Stimulated activated CD4-positive, alpha-beta T cell treated with anti-CD3 and anti-CD28 coated beads, Interleukin-15, amount 100 ng/mL, for 1 hour (primary cell): ENCODE results near the gene PSMA4.
"Not testable (repeated sequence)": the region's sequence is repeated elsewhere in the genome, so short reads cannot be mapped to it uniquely, and the experiment has no call there.

ENCODE experiments used
- DNase-seq, 2 donors: peaks; one replicate each; pipeline ENCODE4 v3.0.0-alpha.2; 2020; ENCODE audit warnings: low read depth in 1 of 2, low spot score in 1 of 2

PSMA4 gene

DNA sequence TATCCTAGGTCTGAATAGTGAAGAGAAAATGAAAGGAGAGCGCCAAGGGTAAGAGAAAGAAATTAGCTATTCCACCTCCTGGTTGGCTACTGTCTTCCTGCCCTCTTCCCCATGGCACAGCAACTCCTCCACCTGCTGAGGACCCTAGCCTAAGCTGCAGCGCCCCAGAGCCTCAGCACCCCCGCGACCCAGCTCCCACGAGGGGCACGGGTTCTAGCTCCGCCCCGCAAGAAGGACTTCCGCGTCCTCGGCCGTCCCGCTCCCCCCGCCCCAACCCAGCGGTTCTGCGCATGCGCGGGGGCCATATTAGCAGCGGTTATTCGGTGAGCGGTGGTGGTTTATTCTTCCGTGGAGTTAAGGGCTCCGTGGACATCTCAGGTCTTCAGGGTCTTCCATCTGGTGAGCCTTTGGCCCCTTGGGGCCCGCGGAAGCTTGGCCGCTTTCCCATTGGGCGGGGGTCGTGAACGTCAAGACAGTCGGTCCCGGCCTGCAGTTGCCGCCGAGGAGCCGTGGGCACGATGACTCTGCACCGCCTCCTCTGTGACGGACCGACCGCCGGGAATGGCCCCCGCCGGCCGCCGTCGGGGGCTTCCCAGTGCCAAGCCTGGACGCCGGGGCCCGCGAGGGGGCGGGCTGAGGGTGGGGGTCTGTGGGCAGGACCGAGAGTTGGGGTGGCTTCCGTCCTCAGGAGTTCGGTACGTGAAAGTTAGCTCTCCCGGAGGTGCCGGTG is at the start of gene PSMA4:
TSS of gene PSMA4 (plus strand) at position 304 of the 730 bp plus-strand sequence. CDS start 1,484 bp downstream, outside the sequence.
- peak; percentile 91 to 93 for DNase-seq

DNA sequence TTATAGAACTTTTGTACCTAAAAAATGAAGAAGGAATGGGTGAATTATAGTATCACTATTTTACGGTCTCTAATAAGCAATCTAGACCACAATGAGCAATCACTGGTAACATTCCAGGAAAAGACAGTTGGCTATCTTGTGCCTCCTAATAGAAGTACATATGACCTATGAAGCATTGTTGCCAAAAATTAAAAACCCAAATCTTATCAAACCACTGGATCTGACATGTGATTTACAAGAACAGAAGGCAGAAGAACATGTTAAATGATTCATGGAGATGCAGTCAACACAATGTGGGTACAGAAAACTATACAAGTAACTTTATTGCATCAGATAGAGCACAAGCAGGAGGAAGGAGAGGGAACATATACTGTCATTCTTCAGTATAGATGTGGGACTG is 47.4 kb upstream of the PSMA4 start:
- DNase-seq = no peak

DNA sequence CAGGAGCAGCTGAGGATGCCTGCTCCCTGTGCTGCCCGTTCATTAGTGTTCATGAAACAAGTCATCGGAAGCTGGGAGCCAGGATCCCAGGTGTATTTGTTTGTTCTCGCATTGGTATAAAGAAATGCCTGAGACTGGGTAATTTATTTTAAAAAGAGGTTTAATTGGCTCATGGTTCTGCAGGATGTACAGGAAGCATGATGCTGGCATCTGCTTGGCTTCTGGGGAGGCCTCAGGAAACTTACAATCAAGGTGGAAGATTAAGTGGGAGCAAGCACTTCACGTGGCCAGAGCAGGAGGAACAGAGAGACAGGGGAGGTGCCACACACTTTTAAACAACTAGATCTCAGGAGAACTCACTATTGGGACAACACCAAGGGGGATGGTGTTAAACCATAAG is 38.4 kb upstream of the PSMA4 start:
- DNase-seq = no peak

DNA sequence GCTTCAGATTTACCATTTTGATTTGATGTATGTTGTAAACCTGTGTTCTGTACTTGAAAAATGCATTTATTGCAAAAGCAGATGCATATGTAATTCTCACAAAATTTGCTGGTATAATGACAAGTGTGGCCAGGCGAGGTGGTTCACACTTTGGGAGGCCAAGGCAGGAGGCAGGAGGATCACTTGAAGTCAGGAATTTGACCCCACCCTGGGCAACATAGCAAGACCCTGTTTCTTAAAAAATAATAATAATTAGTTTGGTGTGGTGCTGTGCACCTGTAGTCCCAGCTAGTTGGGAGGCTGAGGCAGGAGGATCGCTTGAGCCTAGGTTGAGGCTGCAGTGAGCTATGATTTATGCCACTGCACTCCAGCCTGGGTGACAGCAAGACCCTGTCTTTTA is 37.6 kb upstream of the PSMA4 start:
- DNase-seq = no peak

DNA sequence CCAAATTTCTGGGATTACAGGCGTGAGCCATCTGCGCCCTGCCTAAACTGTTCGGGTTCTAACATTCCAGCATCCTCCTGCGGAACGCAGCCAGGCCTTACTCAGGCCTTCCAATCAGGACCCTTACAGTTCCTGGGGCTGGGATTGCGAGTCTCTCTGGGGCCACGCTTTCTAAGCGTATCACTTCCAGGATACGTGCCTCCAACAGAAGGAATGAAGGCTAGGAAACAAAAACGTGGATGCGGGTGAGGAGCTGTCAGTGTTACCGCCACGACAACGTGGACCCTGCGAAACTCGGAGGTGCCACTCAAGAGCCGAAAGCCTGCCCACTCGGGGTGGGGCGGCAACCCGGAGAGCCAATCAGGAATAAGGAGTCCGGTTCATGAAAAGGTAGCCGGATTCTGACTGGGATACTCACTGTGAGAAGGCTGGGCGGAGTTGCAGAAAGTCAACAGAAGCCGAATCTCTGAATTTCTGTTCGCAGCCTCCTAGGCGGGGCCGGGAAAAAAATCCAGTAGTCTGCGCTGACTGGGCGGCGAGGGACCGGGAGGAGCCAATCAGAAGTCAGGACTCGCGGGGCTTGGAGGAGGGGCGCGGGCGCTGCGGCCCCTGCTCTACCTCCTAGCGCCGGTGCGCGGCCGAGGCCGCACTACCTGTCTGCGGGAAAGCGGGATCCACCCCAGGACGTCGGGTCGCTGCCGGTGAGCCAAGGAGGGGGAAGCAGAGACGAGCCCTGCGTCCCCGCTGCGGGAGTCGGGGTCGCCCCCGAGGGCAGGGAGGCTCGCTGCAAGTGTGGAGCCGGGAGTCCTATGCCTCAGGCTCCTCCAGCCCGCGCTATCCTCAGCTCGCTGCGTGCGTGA is 33.0 kb upstream of the PSMA4 start, which contains the start of gene HYKK:
TSS of gene HYKK (plus strand) at position 607 of the 860 bp plus-strand sequence. CDS start 5,512 bp downstream, outside the sequence.
- DNase-seq = peak; percentile 32 to 62

DNA sequence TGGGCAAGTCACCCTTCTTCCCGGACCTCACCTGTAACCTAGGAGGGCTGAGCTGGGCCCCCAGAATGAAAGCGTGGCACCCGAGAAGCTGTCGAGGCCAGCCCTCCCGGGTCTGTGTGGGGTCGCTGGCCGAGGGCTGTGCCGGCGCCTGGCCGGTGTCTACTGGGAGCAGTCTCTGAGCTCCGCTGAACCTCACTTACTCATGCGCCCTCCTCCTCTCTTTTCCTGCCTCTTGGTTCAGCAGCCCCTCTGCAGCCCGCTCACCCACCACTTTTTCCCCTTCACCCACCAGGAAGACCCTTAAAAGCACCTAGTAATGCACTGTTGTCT is 32.4 kb upstream of the PSMA4 start:
- DNase-seq = no peak

DNA sequence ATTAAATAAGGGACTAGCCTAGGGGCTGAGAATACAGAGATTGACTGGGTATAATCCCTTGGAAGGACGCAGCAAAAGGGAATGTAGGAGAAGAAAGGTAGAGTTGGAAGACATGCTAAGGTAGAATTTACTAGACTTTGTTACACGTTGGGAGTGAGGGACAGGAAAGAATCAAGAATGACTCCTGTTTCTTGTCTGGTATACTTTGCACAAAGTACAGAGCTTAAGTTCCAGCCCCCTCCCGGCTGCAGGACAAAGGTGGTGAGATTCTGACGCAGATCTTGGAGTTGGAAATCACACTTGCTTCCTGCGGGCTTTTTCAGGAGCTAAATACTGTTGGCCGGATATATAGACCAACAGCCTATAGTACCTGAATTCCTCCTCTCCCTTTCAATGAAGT is 32.0 kb upstream of the PSMA4 start:
- no peak for DNase-seq

DNA sequence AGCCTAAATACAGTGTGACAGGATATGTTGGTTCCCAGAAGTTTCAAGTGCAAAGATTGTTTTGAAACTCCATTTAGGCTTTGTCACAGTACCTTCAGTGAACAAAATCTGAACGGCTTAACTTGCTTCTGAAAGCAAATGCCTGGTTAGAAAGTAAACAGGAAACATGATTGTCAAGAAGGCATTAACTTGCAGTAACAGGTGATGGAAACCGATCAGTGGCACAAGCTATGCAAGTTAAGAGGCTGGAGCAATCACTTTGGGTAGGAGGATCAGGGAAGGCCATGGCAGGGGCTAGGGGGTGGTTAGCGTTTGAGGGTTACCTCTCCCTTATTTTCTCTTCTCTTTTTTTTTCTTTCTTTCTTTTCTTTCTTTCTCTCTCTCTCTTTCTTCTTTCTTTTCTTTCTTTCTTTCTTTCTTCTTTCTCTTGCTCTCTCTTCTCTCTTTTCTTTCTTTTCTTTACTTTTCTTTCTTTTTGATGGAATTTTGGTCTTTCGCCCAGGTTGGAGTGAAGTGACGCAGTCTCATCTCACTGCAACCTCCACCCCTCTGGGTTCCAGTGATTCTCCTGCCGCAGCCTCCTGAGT is 30.4 kb upstream of the PSMA4 start:
- no peak for DNase-seq

DNA sequence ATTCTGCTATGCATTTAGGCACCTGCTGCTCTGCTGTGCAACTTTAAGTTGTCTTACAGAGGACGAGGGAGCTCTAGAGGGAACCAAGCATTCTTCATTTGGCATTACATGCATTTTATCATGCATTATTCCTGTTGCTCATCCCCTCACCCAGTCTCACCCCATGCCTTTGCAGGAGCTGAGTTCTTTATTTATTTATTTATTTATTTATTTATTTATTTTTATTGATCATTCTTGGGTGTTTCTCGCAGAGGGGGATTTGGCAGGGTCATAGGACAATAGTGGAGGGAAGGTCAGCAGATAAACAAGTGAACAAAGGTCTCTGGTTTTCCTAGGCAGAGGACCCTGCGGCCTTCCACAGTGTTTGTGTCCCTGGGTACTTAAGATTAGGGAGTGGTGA is 20.2 kb upstream of the PSMA4 start:
- not testable (repeated sequence) for DNase-seq

DNA sequence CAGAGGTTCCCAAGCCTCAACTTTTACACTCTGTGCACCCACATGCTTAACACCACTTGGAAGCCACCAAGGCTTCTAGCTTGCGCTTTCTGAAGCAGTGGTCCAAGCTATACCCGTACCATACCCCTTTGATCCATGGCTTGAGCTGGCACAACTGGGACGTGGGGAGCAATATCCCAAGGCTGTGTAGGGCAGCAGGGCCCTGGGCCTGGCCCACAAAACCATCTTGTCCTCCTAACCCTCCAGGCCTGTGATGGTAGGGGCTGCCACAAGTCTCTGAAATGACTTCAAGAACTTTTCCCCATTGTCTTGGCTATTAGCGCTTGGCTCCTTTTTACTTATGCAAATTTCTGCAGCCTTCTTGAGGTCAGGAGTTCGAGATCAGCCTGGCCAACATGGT is 16.0 kb upstream of the PSMA4 start:
- DNase-seq = no peak

DNA sequence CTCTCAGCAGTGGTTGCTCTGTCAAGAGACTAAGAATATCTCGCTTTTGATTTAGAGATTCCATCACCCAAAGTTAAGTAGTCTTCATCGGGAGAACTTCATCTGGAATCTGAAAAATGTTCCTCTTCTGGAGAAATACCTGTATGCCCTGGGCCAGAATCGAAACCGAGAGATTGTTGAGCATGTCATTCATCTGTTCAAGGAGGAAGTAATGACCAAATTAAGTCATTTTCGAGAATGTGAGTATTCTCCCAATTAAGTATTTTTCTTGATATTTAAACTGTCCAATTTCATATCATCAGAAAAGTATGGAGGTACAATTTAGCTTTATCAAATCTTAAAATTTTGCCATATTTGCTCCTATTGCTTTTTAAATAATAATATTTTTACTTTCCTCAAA is 12.9 kb upstream of the PSMA4 start:
- no peak for DNase-seq

DNA sequence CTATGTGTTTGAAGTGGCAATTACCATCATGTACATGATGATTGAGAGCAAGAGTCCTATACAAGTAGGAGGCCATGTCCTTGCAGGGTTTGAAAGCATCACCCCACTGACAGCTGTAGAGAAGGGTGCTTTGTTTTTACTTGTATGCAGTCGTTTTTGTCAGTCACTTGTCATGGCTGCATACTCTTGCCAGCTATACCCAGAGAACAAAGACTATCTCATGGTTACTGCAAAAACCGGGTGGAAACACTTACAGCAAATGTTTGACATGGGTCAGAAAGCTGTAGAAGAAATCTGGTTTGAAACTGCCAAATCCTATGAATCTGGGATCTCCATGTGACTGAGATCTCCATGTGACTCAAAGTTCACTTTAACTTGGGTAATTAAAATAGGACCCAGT is 6.9 kb upstream of the PSMA4 start:
- no peak for DNase-seq

DNA sequence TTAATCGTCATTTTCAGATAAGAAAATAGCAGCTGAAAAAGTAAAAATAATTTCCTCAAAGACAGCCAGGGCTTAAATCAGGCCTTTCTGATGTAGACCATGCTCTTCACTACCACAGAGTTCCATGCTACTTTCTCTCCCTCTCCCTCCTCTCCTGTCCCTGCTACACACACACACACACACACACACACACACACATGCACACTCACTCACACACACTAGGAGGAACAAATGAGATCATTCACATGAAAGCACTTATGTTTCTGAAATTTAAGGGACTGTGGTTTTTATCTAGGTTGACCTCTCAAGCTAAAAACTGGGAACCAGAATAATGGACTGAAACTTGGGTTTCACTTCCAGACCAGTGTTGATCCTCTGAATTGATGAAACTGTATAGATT is 4.1 kb upstream of the PSMA4 start:
- no peak for DNase-seq

DNA sequence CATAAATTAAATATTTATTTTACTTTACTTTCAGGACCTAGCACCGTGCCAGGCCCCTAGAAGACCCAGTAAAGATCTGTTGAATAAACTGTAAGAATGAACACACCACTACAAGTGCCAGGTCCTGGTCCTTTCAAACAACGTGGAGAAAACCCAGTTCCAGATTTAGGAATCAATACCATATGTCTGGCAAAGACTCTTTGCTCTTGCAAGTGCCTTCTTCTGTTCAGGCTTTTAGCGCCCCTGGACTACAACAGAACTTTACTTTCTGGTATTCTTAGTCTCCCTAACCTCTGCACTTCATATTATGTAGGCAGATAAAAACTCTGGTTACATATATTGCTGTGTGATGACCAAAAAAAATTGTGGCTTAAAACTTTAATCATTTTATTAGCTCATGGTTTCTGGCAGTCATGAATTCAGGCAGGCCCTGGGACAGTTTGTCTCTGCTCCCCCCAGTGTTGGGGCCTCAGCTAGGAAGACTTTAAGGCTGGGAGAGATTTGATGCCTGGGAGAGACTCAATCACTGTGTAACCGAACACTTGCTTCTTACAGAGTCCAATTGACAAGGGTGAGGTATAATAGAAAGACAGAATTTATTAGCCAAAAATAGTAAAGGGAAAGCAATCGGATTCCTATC is 2.9 kb upstream of the PSMA4 start:
- DNase-seq = no peak

DNA sequence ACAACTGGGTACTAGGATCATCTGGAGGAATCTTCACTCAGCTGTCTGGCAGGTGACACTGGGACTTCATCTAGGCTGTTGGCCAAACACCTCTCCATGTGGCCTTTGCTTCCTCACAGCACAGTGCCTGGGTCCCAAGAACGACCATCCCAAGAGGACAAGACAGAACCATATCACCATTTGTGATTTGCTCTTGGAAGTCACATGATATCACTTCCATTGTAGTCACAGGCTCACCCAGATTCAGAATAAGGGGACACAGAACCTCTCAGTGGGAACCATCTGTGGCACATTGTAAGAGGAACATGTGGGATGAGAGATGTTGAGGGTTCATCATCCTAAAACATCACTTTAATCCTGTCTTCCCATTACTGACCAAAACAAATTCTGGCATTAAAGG is 1.9 kb upstream of the PSMA4 start:
- DNase-seq = no peak

DNA sequence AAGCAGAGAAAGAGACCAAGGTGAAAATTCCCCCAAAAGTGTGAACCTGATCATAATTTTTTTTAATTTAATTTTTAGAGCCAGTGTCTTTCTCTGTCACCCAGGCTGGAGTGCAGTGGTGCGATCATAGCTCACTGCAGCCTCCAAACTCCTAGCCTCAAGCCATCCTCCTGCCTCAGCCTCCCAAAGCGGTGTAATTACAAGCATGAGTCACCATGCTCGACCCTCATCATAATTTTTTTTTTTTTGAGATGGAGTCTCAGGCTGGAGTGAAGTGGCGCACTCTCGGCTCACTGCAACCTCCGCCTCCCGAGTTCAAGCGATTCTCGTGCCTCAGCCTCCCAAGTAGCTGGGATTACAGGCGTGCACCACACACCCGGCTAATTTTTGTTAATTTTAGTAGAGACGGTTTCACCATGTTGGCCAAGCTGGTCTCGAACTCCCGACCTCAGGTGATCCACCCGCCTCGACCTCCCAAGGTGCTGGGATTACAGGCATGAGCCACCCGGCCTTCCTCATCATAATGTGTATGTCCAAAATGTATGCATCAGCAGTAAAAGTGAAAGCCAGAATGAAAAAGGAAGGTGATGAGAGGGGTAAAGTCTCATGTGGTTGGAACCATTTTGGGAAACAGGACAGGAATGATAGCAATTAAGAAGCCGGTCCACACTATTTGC is 642 bp upstream of the PSMA4 start:
- not testable (repeated sequence) for DNase-seq

DNA sequence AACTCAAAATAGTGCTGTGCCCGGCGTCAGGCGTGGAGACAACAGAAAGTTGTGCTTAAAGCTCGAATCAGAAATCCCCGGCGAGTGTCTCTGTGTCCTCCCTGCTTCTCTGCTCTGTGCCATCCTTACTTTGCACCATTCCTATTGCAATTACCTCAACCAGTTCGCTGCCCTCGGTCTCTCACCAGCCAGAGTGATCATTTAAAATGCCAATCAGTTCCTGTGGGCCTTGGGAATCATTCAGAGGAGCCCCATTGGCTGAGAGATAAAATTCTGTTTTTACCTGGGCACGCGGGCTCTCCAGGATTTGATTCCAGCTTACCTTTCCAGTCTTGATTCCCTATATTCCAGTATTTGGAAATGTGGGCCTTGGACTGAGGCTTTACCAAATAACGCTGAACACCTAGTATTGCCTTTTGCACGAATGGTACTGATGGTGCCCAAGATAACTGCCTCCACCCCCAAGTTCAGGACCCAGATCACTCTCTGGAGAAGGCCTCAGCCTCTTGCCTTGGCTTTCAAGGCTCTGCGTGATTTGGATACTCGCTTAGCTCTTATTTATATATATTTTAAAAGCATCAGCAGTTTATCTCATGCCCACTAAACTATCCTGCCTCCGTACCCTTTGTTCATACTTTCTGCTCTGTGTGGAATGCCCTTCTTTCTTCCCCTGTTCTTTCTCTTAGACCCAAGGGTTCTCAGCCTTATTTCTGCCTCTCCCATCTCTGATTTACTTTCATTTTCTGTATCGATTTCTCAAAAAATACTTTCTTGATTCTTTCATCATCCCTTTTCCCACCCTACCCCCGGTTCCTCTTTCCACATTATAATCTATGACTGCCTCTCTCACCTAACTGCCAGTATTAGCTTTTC is 863 bp downstream of the PSMA4 start:
- no peak for DNase-seq

DNA sequence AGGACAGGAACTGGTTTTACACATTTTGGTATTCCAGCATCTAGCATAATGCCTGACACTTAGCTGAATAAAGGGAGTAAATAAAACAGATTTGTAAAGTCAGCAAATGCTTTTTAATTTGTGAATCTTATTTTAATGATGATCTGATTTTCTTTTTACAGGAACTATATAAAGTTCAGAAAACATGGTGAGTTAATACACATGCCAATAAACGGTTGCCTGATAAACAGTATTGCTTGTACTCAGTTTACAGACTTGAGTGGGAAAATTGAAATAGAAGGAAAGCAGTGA is 1.4 kb downstream of the PSMA4 start:
- no peak for DNase-seq

DNA sequence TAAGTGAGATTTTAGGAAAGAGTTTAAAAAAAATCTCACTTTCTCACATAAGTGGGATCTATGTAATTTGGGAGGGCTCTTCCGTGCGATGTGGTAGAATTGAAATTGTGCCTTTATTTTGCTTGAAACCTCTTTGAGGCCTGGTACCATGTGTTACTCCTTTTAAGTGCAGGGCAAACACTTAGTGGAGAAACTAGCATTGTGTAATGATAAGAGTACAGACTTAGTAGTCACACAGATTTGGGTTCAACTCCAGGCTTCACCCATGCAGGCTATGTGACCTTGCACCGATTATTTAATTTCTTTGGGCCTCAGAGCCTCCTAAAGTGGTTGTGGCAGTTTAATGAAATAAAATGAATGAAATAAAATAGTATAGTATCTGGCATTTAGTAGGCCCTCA is 2.4 kb downstream of the PSMA4 start:
- DNase-seq = no peak

DNA sequence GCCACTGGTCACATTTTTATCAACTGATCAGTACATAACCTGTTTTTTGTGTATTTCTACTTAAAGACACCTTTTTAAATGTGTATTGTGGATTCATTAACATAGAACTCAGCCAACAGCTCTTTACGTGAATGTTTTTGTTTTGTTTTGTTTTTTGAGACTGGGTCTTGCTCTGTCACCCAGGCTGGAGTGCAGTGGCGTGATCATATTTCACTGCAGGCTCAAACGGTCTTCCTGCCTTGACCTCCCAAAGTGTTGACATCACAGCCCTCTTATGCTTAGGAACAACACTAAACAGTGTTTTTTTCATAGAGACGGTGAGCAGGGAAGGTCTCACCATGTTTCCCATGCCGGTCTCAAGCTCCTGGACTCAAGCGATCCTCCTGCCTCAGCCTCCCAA is 9.9 kb downstream of the PSMA4 start:
- no peak for DNase-seq
